ENCODE measurements around the gene ITGB5.
A peak's percentile ranks its signal among the peaks of the same experiment; 100 is the strongest.

The ITGB5 gene

GRCh38 chr3:124774327-124774718 is 112.8 kb downstream of the ITGB5 start:
- H3K27ac ChIP-seq (ENCODE audit: low read length) = peak overlapping the region; percentile 61
- peaks cover 14 to 68% of the 10 kb centered on the region in 2 donors for H3K4me1 ChIP-seq (ENCODE audit: control insufficient read depth in 1 of 2, insufficient read depth in 2 of 2, low read length in 2 of 2)

GRCh38 chr3:124773351-124774326 is 113.5 kb downstream of the ITGB5 start:
- Histone ChIP-seq H3K27me3 (ENCODE audit: low read depth, low read length) (no peaks in the 10 kb centered on the region), H3K9me3 (ENCODE audit: control insufficient read depth in 1 of 2, low read length in 2 of 2) (no peaks in the 10 kb centered on the region), H3K4me1 (ENCODE audit: control insufficient read depth in 1 of 2, insufficient read depth in 2 of 2, low read length in 2 of 2) (peaks cover 14 to 61% of the 10 kb centered on the region in 2 donors), H3K4me3 (ENCODE audit: low read depth in 1 of 2, low read length in 2 of 2) (no peak overlapping the region), H3K36me3 (ENCODE audit: control insufficient read depth in 1 of 2, insufficient read depth in 2 of 2, low read length in 2 of 2) (peaks cover 3 to 10% of the 10 kb centered on the region in 2 donors), H3K27ac (ENCODE audit: low read length) (no peak overlapping the region)

More at GRCh38 chr3:124774327-124774718, 112.8 kb downstream of the ITGB5 start:
- H3K9me3 ChIP-seq (ENCODE audit: control insufficient read depth in 1 of 2, low read length in 2 of 2) = no peaks in the 10 kb centered on the region
- no peak overlapping the region for H3K4me3 ChIP-seq (ENCODE audit: low read depth in 1 of 2, low read length in 2 of 2)
- H3K27me3 ChIP-seq (ENCODE audit: low read depth, low read length) = no peaks in the 10 kb centered on the region
- H3K36me3 ChIP-seq (ENCODE audit: control insufficient read depth in 1 of 2, insufficient read depth in 2 of 2, low read length in 2 of 2) = peaks cover 3% of the 10 kb centered on the region in 2 donors

- H3K36me3 ChIP-seq (ENCODE audit: control insufficient read depth in 1 of 2, insufficient read depth in 2 of 2, low read length in 2 of 2) = peaks cover 3 to 15% of the 10 kb centered on the region in 2 donors
- peaks cover 14 to 52% of the 10 kb centered on the region in 2 donors for H3K4me1 ChIP-seq (ENCODE audit: control insufficient read depth in 1 of 2, insufficient read depth in 2 of 2, low read length in 2 of 2)
- peak overlapping the region; percentile 42 for H3K27ac ChIP-seq (ENCODE audit: low read length)
- no peaks in the 10 kb centered on the region for H3K9me3 ChIP-seq (ENCODE audit: control insufficient read depth in 1 of 2, low read length in 2 of 2)
- peak overlapping the region in 1 of 2 donors; percentile 26 for H3K4me3 ChIP-seq (ENCODE audit: low read depth in 1 of 2, low read length in 2 of 2)
- no peaks in the 10 kb centered on the region for H3K27me3 ChIP-seq (ENCODE audit: low read depth, low read length)
Observed at GRCh38 chr3:124772081-124772831, 114.9 kb downstream of the ITGB5 start.

- H3K4me1 ChIP-seq (ENCODE audit: control insufficient read depth in 1 of 2, insufficient read depth in 2 of 2, low read length in 2 of 2) = peaks cover 14 to 52% of the 10 kb centered on the region in 2 donors
- H3K27ac ChIP-seq (ENCODE audit: low read length) = no peak overlapping the region
- H3K36me3 ChIP-seq (ENCODE audit: control insufficient read depth in 1 of 2, insufficient read depth in 2 of 2, low read length in 2 of 2) = peaks cover 14 to 15% of the 10 kb centered on the region in 2 donors
- H3K27me3 ChIP-seq (ENCODE audit: low read depth, low read length) = no peaks in the 10 kb centered on the region
- no peak overlapping the region for H3K4me3 ChIP-seq (ENCODE audit: low read depth in 1 of 2, low read length in 2 of 2)
- no peaks in the 10 kb centered on the region for H3K9me3 ChIP-seq (ENCODE audit: control insufficient read depth in 1 of 2, low read length in 2 of 2)
Observed at GRCh38 chr3:124771083-124771445, 116.1 kb downstream of the ITGB5 start.

- peaks cover 15 to 16% of the 10 kb centered on the region in 2 donors for H3K36me3 ChIP-seq (ENCODE audit: control insufficient read depth in 1 of 2, insufficient read depth in 2 of 2, low read length in 2 of 2)
- H3K4me1 ChIP-seq (ENCODE audit: control insufficient read depth in 1 of 2, insufficient read depth in 2 of 2, low read length in 2 of 2) = peaks cover 14 to 52% of the 10 kb centered on the region in 2 donors
- no peak overlapping the region for H3K27ac ChIP-seq (ENCODE audit: low read length)
Observed at GRCh38 chr3:124770336-124771082, 116.7 kb downstream of the ITGB5 start.

GRCh38 chr3:124769462-124769861 is 117.7 kb downstream of the ITGB5 start:
- no peak overlapping the region for H3K4me3 ChIP-seq (ENCODE audit: low read depth in 1 of 2, low read length in 2 of 2)
- no peaks in the 10 kb centered on the region for H3K9me3 ChIP-seq (ENCODE audit: control insufficient read depth in 1 of 2, low read length in 2 of 2)
- H3K4me1 ChIP-seq (ENCODE audit: control insufficient read depth in 1 of 2, insufficient read depth in 2 of 2, low read length in 2 of 2) = peaks cover 14 to 47% of the 10 kb centered on the region in 2 donors
- no peak overlapping the region for H3K27ac ChIP-seq (ENCODE audit: low read length)
- no peaks in the 10 kb centered on the region for H3K27me3 ChIP-seq (ENCODE audit: low read depth, low read length)
- peaks cover 23 to 24% of the 10 kb centered on the region in 2 donors for H3K36me3 ChIP-seq (ENCODE audit: control insufficient read depth in 1 of 2, insufficient read depth in 2 of 2, low read length in 2 of 2)

More at GRCh38 chr3:124770336-124771082, 116.7 kb downstream of the ITGB5 start:
- H3K9me3 ChIP-seq (ENCODE audit: control insufficient read depth in 1 of 2, low read length in 2 of 2) = no peaks in the 10 kb centered on the region
- no peaks in the 10 kb centered on the region for H3K27me3 ChIP-seq (ENCODE audit: low read depth, low read length)
- H3K4me3 ChIP-seq (ENCODE audit: low read depth in 1 of 2, low read length in 2 of 2) = no peak overlapping the region

- H3K27ac ChIP-seq (ENCODE audit: low read length) = no peak overlapping the region
- H3K4me3 ChIP-seq (ENCODE audit: low read depth in 1 of 2, low read length in 2 of 2) = no peak overlapping the region
- peaks cover 9 to 41% of the 10 kb centered on the region in 2 donors for H3K4me1 ChIP-seq (ENCODE audit: control insufficient read depth in 1 of 2, insufficient read depth in 2 of 2, low read length in 2 of 2)
- no peaks in the 10 kb centered on the region for H3K9me3 ChIP-seq (ENCODE audit: control insufficient read depth in 1 of 2, low read length in 2 of 2)
- H3K27me3 ChIP-seq (ENCODE audit: low read depth, low read length) = no peaks in the 10 kb centered on the region
- peaks cover 30% of the 10 kb centered on the region in 2 donors for H3K36me3 ChIP-seq (ENCODE audit: control insufficient read depth in 1 of 2, insufficient read depth in 2 of 2, low read length in 2 of 2)
Observed at GRCh38 chr3:124768812-124769211, 118.4 kb downstream of the ITGB5 start.

- H3K4me3 ChIP-seq (ENCODE audit: low read depth in 1 of 2, low read length in 2 of 2) = no peak overlapping the region
- no peak overlapping the region for H3K27ac ChIP-seq (ENCODE audit: low read length)
- H3K36me3 ChIP-seq (ENCODE audit: control insufficient read depth in 1 of 2, insufficient read depth in 2 of 2, low read length in 2 of 2) = peaks cover 34 to 37% of the 10 kb centered on the region in 2 donors
- H3K4me1 ChIP-seq (ENCODE audit: control insufficient read depth in 1 of 2, insufficient read depth in 2 of 2, low read length in 2 of 2) = peaks cover 8 to 29% of the 10 kb centered on the region in 2 donors
- no peaks in the 10 kb centered on the region for H3K27me3 ChIP-seq (ENCODE audit: low read depth, low read length)
- H3K9me3 ChIP-seq (ENCODE audit: control insufficient read depth in 1 of 2, low read length in 2 of 2) = no peaks in the 10 kb centered on the region
Observed at GRCh38 chr3:124767691-124768090, 119.5 kb downstream of the ITGB5 start.

- Histone ChIP-seq H3K4me1 (ENCODE audit: control insufficient read depth in 1 of 2, insufficient read depth in 2 of 2, low read length in 2 of 2) (peaks cover 7 to 25% of the 10 kb centered on the region in 2 donors), H3K27me3 (ENCODE audit: low read depth, low read length) (no peaks in the 10 kb centered on the region), H3K9me3 (ENCODE audit: control insufficient read depth in 1 of 2, low read length in 2 of 2) (no peaks in the 10 kb centered on the region), H3K4me3 (ENCODE audit: low read depth in 1 of 2, low read length in 2 of 2) (no peak overlapping the region), H3K36me3 (ENCODE audit: control insufficient read depth in 1 of 2, insufficient read depth in 2 of 2, low read length in 2 of 2) (peaks cover 34 to 37% of the 10 kb centered on the region in 2 donors), H3K27ac (ENCODE audit: low read length) (no peak overlapping the region)
Observed at GRCh38 chr3:124767264-124767663, 119.9 kb downstream of the ITGB5 start.

GRCh38 chr3:124766113-124767095 is 120.8 kb downstream of the ITGB5 start:
- peaks cover 0 to 16% of the 10 kb centered on the region in 2 donors for H3K4me1 ChIP-seq (ENCODE audit: control insufficient read depth in 1 of 2, insufficient read depth in 2 of 2, low read length in 2 of 2)
- H3K36me3 ChIP-seq (ENCODE audit: control insufficient read depth in 1 of 2, insufficient read depth in 2 of 2, low read length in 2 of 2) = peaks cover 34 to 37% of the 10 kb centered on the region in 2 donors
- no peak overlapping the region for H3K4me3 ChIP-seq (ENCODE audit: low read depth in 1 of 2, low read length in 2 of 2)
- H3K27me3 ChIP-seq (ENCODE audit: low read depth, low read length) = no peaks in the 10 kb centered on the region
- H3K27ac ChIP-seq (ENCODE audit: low read length) = no peak overlapping the region
- H3K9me3 ChIP-seq (ENCODE audit: control insufficient read depth in 1 of 2, low read length in 2 of 2) = no peaks in the 10 kb centered on the region
